Parathyroid adenoma (tissue), 2 donors: ENCODE data around the gene IMPG1.
"Not testable (repeated sequence)": the region's sequence is repeated elsewhere in the genome, so short reads cannot be mapped to it uniquely, and the experiment has no call there.

Experiments used
- H2AFZ ChIP-seq: fragments of 300-600 bp; sonication (generic); one replicate; pipeline ENCODE4 v1.7.0; 2017; ENCODE audit warnings: antibody characterized with exemption, mild to moderate bottlenecking
- H3K27ac ChIP-seq: fragments of 300-600 bp; sonication (generic); one replicate; pipeline ENCODE4 v1.7.0; 2017
- H3K27me3 ChIP-seq: fragments of 300-600 bp; sonication (generic); one replicate; pipeline ENCODE4 v1.7.0; 2017; ENCODE audit warnings: low read length; ENCODE audit not compliant: control insufficient read depth, insufficient read depth
- H3K36me3 ChIP-seq: fragments of 300-600 bp; sonication (generic); one replicate; pipeline ENCODE4 v1.7.0; 2017; ENCODE audit warnings: low read length; ENCODE audit not compliant: control insufficient read depth, insufficient read depth
- H3K4me1 ChIP-seq: fragments of 300-600 bp; sonication (generic); one replicate; pipeline ENCODE4 v1.7.0; 2017; ENCODE audit warnings: control low read depth
- H3K4me2 ChIP-seq: fragments of 300-600 bp; sonication (generic); one replicate; pipeline ENCODE4 v1.7.0; 2017; ENCODE audit warnings: low read length
- H3K4me3 ChIP-seq: fragments of 300-600 bp; sonication (generic); one replicate; pipeline ENCODE4 v1.7.0; 2017; ENCODE audit warnings: low read depth, low read length
- H3K79me2 ChIP-seq: fragments of 300-600 bp; sonication (generic); one replicate; pipeline ENCODE4 v1.7.0; 2017; ENCODE audit warnings: control low read depth
- H3K9ac ChIP-seq: fragments of 300-600 bp; sonication (generic); one replicate; pipeline ENCODE4 v1.7.0; 2017; ENCODE audit warnings: mild to moderate bottlenecking
- H3K9me3 ChIP-seq: fragments of 300-600 bp; sonication (generic); one replicate; pipeline ENCODE4 v1.7.0; 2017; ENCODE audit warnings: low read length; ENCODE audit not compliant: control insufficient read depth
- TF ChIP-seq, protein P1 (sequence below): fragments of 300-600 bp; sonication (generic); IDR thresholded peaks from one replicate; pipeline ENCODE4 v1.7.0; 2017; ENCODE audit warnings: antibody characterized with exemption, mild to moderate bottlenecking
- donor health status: primary hyperparathyroidism.

IMPG1 gene

DNA sequence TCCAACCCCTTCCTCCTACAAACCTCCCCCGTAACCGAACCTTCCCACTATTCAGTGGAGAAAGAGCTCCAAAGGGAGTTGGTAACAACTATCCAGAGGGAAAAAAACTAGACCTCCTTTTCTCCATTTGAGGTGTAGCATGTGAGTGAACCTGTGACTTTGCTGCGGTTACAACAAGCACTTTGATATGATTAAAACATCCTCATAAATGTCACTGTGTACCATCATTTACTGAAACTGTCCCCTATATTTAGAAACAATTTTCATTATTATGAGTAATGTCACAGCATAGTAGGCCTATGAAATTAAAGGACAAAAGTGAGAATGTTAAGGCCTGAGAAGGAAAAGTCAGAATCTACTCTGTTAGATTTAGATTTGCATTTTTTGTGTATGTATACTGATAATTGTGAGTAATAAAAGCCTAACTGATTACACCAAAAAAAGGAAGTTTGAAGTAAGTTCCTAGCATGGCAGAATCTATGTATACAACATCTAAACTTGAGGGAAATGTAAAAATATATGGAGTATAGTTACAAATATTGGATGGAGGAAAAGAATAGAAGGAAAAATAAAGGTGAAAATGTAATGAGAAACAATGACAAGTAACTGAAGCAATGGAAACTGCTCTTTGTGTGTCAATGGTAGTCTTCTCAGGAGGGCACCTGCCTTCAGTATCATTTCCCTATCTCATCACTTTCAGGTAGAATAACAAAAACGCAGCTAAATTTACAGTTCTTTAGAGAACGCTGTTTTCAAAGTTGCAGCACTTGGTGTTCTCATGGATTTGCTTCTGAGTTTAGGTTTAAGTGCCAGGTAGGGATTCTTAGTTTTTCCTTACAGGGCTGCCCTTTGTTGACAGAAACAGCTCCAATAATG, 145.9 kb downstream of the IMPG1 start:
- Histone ChIP-seq H3K27ac (no peak overlapping the region), H3K27me3 (no peaks in the 10 kb centered on the region), H2AFZ (no peak overlapping the region), H3K9me3 (no peaks in the 10 kb centered on the region), H3K4me1 (no peaks in the 10 kb centered on the region), H3K36me3 (no peaks in the 10 kb centered on the region), H3K4me2 (no peak overlapping the region), H3K4me3 (no peak overlapping the region), H3K9ac (no peak overlapping the region), H3K79me2 (no peaks in the 10 kb centered on the region)
- TF ChIP-seq, protein P1, sequence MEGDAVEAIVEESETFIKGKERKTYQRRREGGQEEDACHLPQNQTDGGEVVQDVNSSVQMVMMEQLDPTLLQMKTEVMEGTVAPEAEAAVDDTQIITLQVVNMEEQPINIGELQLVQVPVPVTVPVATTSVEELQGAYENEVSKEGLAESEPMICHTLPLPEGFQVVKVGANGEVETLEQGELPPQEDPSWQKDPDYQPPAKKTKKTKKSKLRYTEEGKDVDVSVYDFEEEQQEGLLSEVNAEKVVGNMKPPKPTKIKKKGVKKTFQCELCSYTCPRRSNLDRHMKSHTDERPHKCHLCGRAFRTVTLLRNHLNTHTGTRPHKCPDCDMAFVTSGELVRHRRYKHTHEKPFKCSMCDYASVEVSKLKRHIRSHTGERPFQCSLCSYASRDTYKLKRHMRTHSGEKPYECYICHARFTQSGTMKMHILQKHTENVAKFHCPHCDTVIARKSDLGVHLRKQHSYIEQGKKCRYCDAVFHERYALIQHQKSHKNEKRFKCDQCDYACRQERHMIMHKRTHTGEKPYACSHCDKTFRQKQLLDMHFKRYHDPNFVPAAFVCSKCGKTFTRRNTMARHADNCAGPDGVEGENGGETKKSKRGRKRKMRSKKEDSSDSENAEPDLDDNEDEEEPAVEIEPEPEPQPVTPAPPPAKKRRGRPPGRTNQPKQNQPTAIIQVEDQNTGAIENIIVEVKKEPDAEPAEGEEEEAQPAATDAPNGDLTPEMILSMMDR: no peak

DNA sequence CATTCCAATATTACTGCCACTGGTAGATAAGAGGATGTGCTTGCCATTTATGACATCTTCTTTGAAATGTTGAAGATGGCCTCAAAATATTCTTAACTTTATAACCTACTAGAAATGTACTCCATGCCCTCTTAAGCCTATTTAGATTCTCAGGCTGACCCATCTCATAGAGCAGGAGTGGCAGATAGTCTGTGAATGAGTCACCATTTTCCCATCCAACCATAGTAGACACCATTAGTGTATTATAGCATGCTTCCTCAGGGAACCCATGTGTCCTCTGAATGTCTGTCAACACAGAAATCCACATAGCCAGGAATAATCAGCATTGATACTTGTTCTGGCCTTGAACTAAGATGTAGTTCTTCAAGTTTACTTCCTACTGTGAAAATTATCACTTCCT, 150.2 kb downstream of the IMPG1 start:
- Histone ChIP-seq H3K36me3 (no peaks in the 10 kb centered on the region), H3K79me2 (no peaks in the 10 kb centered on the region), H3K27me3 (no peaks in the 10 kb centered on the region), H3K9me3 (no peaks in the 10 kb centered on the region), H2AFZ (no peak overlapping the region), H3K9ac (no peak overlapping the region), H3K4me1 (no peaks in the 10 kb centered on the region), H3K4me2 (no peak overlapping the region), H3K27ac (no peak overlapping the region), H3K4me3 (no peak overlapping the region)
- TF ChIP-seq, protein P1: no peak

DNA sequence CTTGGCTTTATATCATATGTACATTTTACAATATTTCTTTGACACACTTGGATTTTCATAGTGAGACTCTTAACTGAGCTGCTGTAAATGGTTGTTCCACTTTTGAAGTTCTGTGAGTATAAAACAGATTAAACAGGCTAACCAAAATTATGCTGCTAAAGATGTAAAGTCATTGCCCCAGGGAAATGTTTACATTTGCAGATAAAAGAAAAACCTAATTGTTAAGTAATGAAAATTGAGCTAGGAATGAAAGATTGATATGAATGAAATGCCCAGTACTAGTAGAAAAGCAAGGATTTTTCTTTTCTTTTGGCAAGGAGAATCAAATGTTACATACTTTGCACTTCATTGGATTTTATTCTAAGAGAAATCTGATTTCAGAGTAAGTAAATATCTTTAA, 159.4 kb downstream of the IMPG1 start:
- no peak overlapping the region for H3K4me2 ChIP-seq
- H3K4me1 ChIP-seq: no peaks in the 10 kb centered on the region
- TF ChIP-seq, protein P1: no peak
- no peak overlapping the region for H3K27ac ChIP-seq
- no peaks in the 10 kb centered on the region for H3K27me3 ChIP-seq
- no peaks in the 10 kb centered on the region for H3K9me3 ChIP-seq
- H3K9ac ChIP-seq: no peak overlapping the region
- H2AFZ ChIP-seq: no peak overlapping the region
- no peaks in the 10 kb centered on the region for H3K36me3 ChIP-seq
- no peaks in the 10 kb centered on the region for H3K79me2 ChIP-seq
- no peak overlapping the region for H3K4me3 ChIP-seq

DNA sequence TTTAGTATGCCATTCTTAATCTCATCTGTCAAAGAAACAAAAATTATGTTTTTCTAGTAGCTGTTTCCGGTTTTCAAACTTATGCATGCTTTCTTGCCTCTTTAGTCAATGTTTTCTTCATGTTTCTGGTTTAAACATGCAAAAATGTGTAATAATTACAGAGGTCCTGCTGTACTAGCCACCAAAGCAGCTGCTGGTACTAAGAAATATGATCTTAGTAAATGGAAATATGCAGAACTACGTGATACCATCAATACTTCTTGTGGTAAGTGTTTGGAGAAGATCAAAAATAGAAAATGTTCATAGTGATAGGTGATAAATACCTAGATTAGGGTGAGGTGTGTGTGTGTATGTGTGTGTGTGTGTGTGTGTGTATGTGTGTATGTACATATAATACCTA, 165.0 kb downstream of the IMPG1 start:
- no peak overlapping the region for H3K9ac ChIP-seq
- TF ChIP-seq, protein P1: no peak

DNA sequence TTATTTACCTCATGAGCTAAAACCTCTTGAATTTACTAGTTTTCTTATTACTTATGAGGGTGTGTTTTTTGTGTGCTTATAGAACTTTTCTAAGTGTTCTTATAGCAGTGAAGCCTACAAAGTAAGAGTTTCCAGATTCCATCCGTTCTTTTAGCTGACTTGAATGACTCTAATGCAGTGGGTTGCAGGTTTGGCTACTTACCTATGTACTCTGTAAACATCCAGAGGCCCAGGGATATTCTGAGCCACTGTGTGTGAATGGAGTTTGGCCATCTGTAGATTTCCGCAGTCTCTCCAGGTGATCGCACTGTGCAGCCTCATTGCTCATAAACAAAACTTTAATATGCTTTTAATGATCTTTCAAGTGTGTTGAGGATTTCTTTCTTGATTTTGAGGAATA, 165.6 kb downstream of the IMPG1 start:
- TF ChIP-seq, protein P1: no peak
- H2AFZ ChIP-seq: no peak overlapping the region
- H3K9me3 ChIP-seq: no peaks in the 10 kb centered on the region
- H3K36me3 ChIP-seq: no peaks in the 10 kb centered on the region
- H3K27me3 ChIP-seq: no peaks in the 10 kb centered on the region
- H3K4me1 ChIP-seq: no peaks in the 10 kb centered on the region
- H3K27ac ChIP-seq: no peak overlapping the region
- no peaks in the 10 kb centered on the region for H3K79me2 ChIP-seq
- H3K9ac ChIP-seq: no peak overlapping the region
- no peak overlapping the region for H3K4me2 ChIP-seq
- no peak overlapping the region for H3K4me3 ChIP-seq

More for the DNA sequence above, 165.0 kb downstream of the IMPG1 start:
- H3K9me3 ChIP-seq: no peaks in the 10 kb centered on the region
- no peak overlapping the region for H3K4me2 ChIP-seq
- H3K27me3 ChIP-seq: no peaks in the 10 kb centered on the region
- no peak overlapping the region for H2AFZ ChIP-seq
- H3K36me3 ChIP-seq: no peaks in the 10 kb centered on the region
- H3K4me3 ChIP-seq: no peak overlapping the region
- H3K79me2 ChIP-seq: no peaks in the 10 kb centered on the region
- H3K4me1 ChIP-seq: no peaks in the 10 kb centered on the region
- H3K27ac ChIP-seq: no peak overlapping the region

DNA sequence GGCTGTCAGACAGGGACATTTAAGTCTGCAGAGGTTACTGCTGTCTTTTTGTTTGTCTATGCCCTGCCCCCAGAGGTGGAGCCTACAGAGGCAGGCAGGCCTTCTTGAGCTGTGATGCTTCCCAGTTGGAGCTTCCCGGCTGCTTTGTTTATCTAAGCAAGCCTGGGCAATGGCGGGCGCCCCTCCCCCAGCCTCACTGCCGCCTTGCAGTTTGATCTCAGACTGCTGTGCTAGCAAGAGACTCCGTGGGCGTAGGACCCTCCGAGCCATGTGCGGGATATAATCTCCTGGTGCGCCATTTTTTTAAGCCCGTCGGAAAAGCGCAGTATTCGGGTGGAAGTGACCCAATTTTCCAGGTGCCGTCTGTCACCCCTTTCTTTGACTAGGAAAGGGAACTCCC, 167.3 kb downstream of the IMPG1 start:
- H3K27ac ChIP-seq, H3K27me3 ChIP-seq, H3K9me3 ChIP-seq, H2AFZ ChIP-seq, H3K36me3 ChIP-seq, H3K4me3 ChIP-seq, H3K79me2 ChIP-seq, H3K9ac ChIP-seq, H3K4me2 ChIP-seq, H3K4me1 ChIP-seq: not testable (repeated sequence)

DNA sequence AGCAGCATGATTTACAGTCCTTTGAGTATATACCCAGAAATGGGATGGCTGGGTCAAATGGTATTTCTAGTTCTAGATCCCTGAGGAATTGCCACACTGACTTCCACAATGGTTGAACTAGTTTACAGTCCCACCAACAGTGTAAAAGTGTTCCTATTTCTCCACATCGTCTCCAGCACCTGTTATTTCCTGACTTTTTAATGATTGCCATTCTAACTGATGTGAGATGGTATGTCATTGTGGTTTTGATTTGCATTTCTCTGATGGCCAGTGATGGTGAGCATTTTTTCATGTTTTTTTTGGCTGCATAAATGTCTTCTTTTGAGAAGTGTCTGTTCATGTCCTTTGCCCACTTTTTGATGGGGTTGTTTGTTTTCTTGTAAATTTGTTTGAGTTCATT, 172.2 kb downstream of the IMPG1 start:
- not testable (repeated sequence) for H3K9ac ChIP-seq, H3K27ac ChIP-seq, H3K79me2 ChIP-seq, H3K36me3 ChIP-seq, H3K4me1 ChIP-seq, H2AFZ ChIP-seq, H3K9me3 ChIP-seq, H3K4me2 ChIP-seq, H3K4me3 ChIP-seq, H3K27me3 ChIP-seq
